IPS-18c (cell line): ENCODE data around the gene ADH1C.
"Not testable (repeated sequence)": the region's sequence is repeated elsewhere in the genome, so short reads cannot be mapped to it uniquely, and the experiment has no call there.

Experiments
- H3K4me3 ChIP-seq: 2 replicates; pipeline ENCODE4 v1.7.0; 2013; ENCODE audit warnings: low read depth, mild to moderate bottlenecking, low read length, moderate library complexity; ENCODE audit not compliant: insufficient read depth
- H3K9me3 ChIP-seq: one replicate; pipeline ENCODE4 v1.6.1; 2013; ENCODE audit warnings: mild to moderate bottlenecking, low read length, moderate library complexity; ENCODE audit not compliant: control insufficient read depth, insufficient read depth

ADH1C gene

GRCh38 chr4:99321241-99322191 is 31.0 kb downstream of the ADH1C start, which contains the start of gene ADH1B:
Gene ADH1B (minus strand): TSS chr4:99321401. CDS start chr4:99321331, 70 bp downstream.
- Histone ChIP-seq H3K9me3 (no peaks in the 10 kb centered on the region), H3K4me3 (no peak within 1 kb of the TSS)

- H3K9me3 ChIP-seq, H3K4me3 ChIP-seq: not testable (repeated sequence)
These were observed 34.7 kb downstream of the ADH1C start for GRCh38 chr4:99317811-99318210.

GRCh38 chr4:99317354-99317753 is 35.2 kb downstream of the ADH1C start:
- no peak overlapping the region for H3K4me3 ChIP-seq
- H3K9me3 ChIP-seq = no peaks in the 10 kb centered on the region

GRCh38 chr4:99315839-99316238 is 36.7 kb downstream of the ADH1C start:
- no peak overlapping the region for H3K4me3 ChIP-seq
- no peaks in the 10 kb centered on the region for H3K9me3 ChIP-seq

- H3K4me3 ChIP-seq = no peak overlapping the region
- no peaks in the 10 kb centered on the region for H3K9me3 ChIP-seq
These were observed 38.3 kb downstream of the ADH1C start for GRCh38 chr4:99314211-99314610.

GRCh38 chr4:99310389-99310788 is 42.2 kb downstream of the ADH1C start:
- Histone ChIP-seq H3K4me3 (no peak overlapping the region), H3K9me3 (no peaks in the 10 kb centered on the region)

GRCh38 chr4:99305638-99306400 is 46.7 kb downstream of the ADH1C start:
- Histone ChIP-seq H3K4me3 (no peak overlapping the region), H3K9me3 (no peaks in the 10 kb centered on the region)

GRCh38 chr4:99301376-99302164 is 51.0 kb downstream of the ADH1C start:
- Histone ChIP-seq H3K9me3 (no peaks in the 10 kb centered on the region), H3K4me3 (no peak overlapping the region)

- no peak overlapping the region for H3K4me3 ChIP-seq
These were observed 51.6 kb downstream of the ADH1C start for GRCh38 chr4:99300934-99301333.

GRCh38 chr4:99293357-99293756 is 59.2 kb downstream of the ADH1C start:
- Histone ChIP-seq H3K4me3 (no peak overlapping the region), H3K9me3 (peaks cover 4% of the 10 kb centered on the region)

More at GRCh38 chr4:99300934-99301333, 51.6 kb downstream of the ADH1C start:
- no peaks in the 10 kb centered on the region for H3K9me3 ChIP-seq

- no peak within 1 kb of the TSS for H3K4me3 ChIP-seq
- peaks cover 4% of the 10 kb centered on the region for H3K9me3 ChIP-seq
These were observed 61.4 kb downstream of the ADH1C start, which contains the start of gene ADH1A for GRCh38 chr4:99290848-99291786. Gene ADH1A (minus strand): TSS chr4:99290985. CDS start chr4:99290914, 71 bp downstream.
